Keratinocyte (primary cell): ENCODE measurements around the gene SLC9A4. TPM values are rescaled to one million over a fixed set of nuclear protein-coding genes. Genes with fewer than 3 reads are reported as not detected.

Experiments
- DNase-seq: peaks from one replicate; pipeline ENCODE4 v3.0.0-alpha.2; 2011; ENCODE audit warnings: low read depth, missing footprints, low spot score
- FAIRE-seq: peaks from 2 replicates; lab custom pipeline; 2011; peaks lifted over from hg19 to GRCh38; lab: Jason Lieb, UNC
- H2AFZ ChIP-seq: 2 replicates; pipeline ENCODE4 v1.6.0; 2012; ENCODE audit warnings: low read length, control low read depth, inconsistent platforms; ENCODE audit not compliant: control insufficient read depth
- H3K27ac ChIP-seq: 2 replicates; pipeline ENCODE4 v1.5.1; 2011; ENCODE audit warnings: low read length; ENCODE audit not compliant: control insufficient read depth, insufficient read depth
- H3K27me3 ChIP-seq: 3 replicates; pipeline ENCODE4 v1.6.0; 2011; ENCODE audit warnings: low read length; ENCODE audit not compliant: control insufficient read depth, insufficient read depth; ENCODE audit errors: extremely low read depth
- H3K36me3 ChIP-seq, 2 experiments: 2 replicates in 1 of 2; 3 replicates in 1 of 2; pipeline ENCODE4 v1.5.1; 2011; ENCODE audit warnings: low read length in 2 of 2, mild to moderate bottlenecking in 1 of 2; ENCODE audit not compliant: control insufficient read depth in 2 of 2, insufficient read depth in 2 of 2; ENCODE audit errors: extremely low read depth in 1 of 2
- H3K4me1 ChIP-seq: 3 replicates; pipeline ENCODE4 v1.5.1; 2011; ENCODE audit warnings: low read length; ENCODE audit not compliant: control insufficient read depth, insufficient read depth; ENCODE audit errors: extremely low read depth
- H3K4me2 ChIP-seq: 3 replicates; pipeline ENCODE4 v1.6.0; 2011; ENCODE audit warnings: low read depth, low read length; ENCODE audit not compliant: control insufficient read depth, insufficient read depth; ENCODE audit errors: extremely low read depth
- H3K4me3 ChIP-seq, 3 experiments: fragments of 200-600 bp in 1 of 3; sonication (generic) in 1 of 3; 2 replicates in 2 of 3; 3 replicates in 1 of 3; pipeline ENCODE4 v1.5.1; 2011 to 2016; ENCODE audit warnings: low read length in 3 of 3, mild to moderate bottlenecking in 3 of 3, control low read depth in 2 of 3, inconsistent platforms in 1 of 3, low read depth in 1 of 3, mixed read lengths in 1 of 3, mixed run types in 1 of 3, moderate library complexity in 1 of 3; ENCODE audit not compliant: control insufficient read depth in 2 of 3, insufficient read depth in 2 of 3; ENCODE audit errors: extremely low read depth in 1 of 3
- H3K79me2 ChIP-seq: 2 replicates; pipeline ENCODE4 v1.6.0; 2012; ENCODE audit warnings: low read length; ENCODE audit not compliant: control insufficient read depth, insufficient read depth
- H3K9ac ChIP-seq: 3 replicates; pipeline ENCODE4 v1.6.0; 2011; ENCODE audit warnings: low read length; ENCODE audit not compliant: control insufficient read depth, insufficient read depth; ENCODE audit errors: extremely low read depth
- H3K9me1 ChIP-seq: 3 replicates; pipeline ENCODE4 v1.6.0; 2011; ENCODE audit warnings: low read length; ENCODE audit not compliant: control insufficient read depth, insufficient read depth; ENCODE audit errors: extremely low read depth
- H3K9me3 ChIP-seq: 2 replicates; pipeline ENCODE4 v1.5.1; 2012; ENCODE audit warnings: low read depth, low read length; ENCODE audit not compliant: control insufficient read depth
- H4K20me1 ChIP-seq: 3 replicates; pipeline ENCODE4 v1.6.0; 2011; ENCODE audit warnings: low read length; ENCODE audit not compliant: control insufficient read depth, insufficient read depth; ENCODE audit errors: extremely low read depth
- CTCF ChIP-seq, 3 experiments: IDR thresholded peaks in 1 of 3; conservative IDR thresholded peaks in 1 of 3; optimal IDR thresholded peaks in 1 of 3; 2 replicates in 2 of 3; 3 replicates in 1 of 3; pipeline versions ENCODE3 to v1.5.1; 2011; ENCODE audit warnings: low read length in 3 of 3, mild to moderate bottlenecking in 3 of 3, moderate library complexity in 2 of 3, control low read depth in 1 of 3, inconsistent platforms in 1 of 3; ENCODE audit not compliant: insufficient read depth in 2 of 3; ENCODE audit errors: extremely low read depth in 1 of 3
- EZH2 ChIP-seq: IDR thresholded peaks from one replicate; pipeline ENCODE4 v1.6.1; 2012; ENCODE audit warnings: inconsistent platforms, mild to moderate bottlenecking, low read length, moderate library complexity
- dilution Hi-C: fragments of 300-500 bp; cut with MboI; formaldehyde crosslinking; loops from one replicate; pipeline ENCODE4 v1.7.0; 2020; ENCODE audit warnings: low sequenced_read_pairs; ENCODE audit not compliant: extremely low pct_ligation_motif_present
- polyA plus RNA-seq, 5 experiments: library from polyadenylated mRNA; depleted of rRNA in 3 of 5; stranded (reverse) in 3 of 5; stranded (forward) in 1 of 5; unstranded in 1 of 5; fragments of >200 nt; gene quantifications; 1 replicate in 1 of 5; 2 replicates in 3 of 5; 3 replicates in 1 of 5; pipeline versions ENCODE4 v1.2.1 to v1.2.3, GENCODE V29; 2011 to 2012; ENCODE audit warnings: missing spikeins in 2 of 5, low read depth in 1 of 5, low replicate concordance in 1 of 5

Gene SLC9A4
- polyA plus RNA-seq, 1 donor (not counting 4 experiments of a cell fraction or from before 2014, with no cell fraction given): not detected

DNA sequence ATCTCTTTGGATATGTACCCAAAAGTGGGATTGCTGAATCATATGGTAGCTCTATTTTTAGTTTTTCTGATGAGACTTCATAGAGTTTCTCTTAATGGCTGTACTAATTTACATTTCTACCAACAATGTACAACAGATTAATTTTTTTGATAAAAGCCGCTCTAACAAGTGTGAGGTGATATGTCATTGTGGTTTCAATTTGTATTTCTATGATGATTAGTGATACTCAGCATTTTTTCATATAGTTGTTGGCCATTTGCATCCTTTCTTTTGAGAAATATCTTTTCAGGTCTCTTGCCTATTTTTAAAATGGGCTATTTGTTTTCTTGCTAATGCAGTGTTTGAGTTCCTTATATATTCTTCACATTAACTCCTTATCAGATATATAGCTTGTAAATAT lies 45.8 kb upstream of the SLC9A4 start:
- H3K4me2 ChIP-seq: no peak overlapping the region
- no peak overlapping the region for H2AFZ ChIP-seq
- FAIRE-seq (no peak), DNase-seq (no peak)
- no peaks in the 10 kb centered on the region for H3K9me3 ChIP-seq
- H3K4me1 ChIP-seq: no peaks in the 10 kb centered on the region
- no peaks in the 10 kb centered on the region for H4K20me1 ChIP-seq
- no peaks in the 10 kb centered on the region for H3K36me3 ChIP-seq
- H3K79me2 ChIP-seq: no peaks in the 10 kb centered on the region
- no peak overlapping the region for H3K9ac ChIP-seq
- H3K27ac ChIP-seq: no peak overlapping the region
- H3K9me1 ChIP-seq: no peaks in the 10 kb centered on the region
- no peak overlapping the region for H3K4me3 ChIP-seq
- no peak for TF ChIP-seq CTCF (optimal IDR thresholded peaks at IDR 0.05 in 1 of 3, IDR thresholded peaks at IDR 0.05 in 1 of 3, conservative IDR thresholded peaks at IDR 0.05 in 1 of 3; ENCODE audit: extremely low read depth in 1 of 3, insufficient read depth in 2 of 3, low read length in 3 of 3)
- TF ChIP-seq EZH2: no peak
- H3K27me3 ChIP-seq: peaks cover 4% of the 10 kb centered on the region
- dilution Hi-C loops: no loop called here

GRCh38 chr2:102428573-102428972 lies 44.5 kb upstream of the SLC9A4 start:
- Histone ChIP-seq H3K36me3 (no peaks in the 10 kb centered on the region), H3K4me2 (no peak overlapping the region), H3K4me3 (no peak overlapping the region), H3K9ac (no peak overlapping the region), H3K27ac (no peak overlapping the region), H3K9me1 (no peaks in the 10 kb centered on the region), H3K4me1 (no peaks in the 10 kb centered on the region), H3K79me2 (no peaks in the 10 kb centered on the region), H3K9me3 (no peaks in the 10 kb centered on the region), H4K20me1 (no peaks in the 10 kb centered on the region), H3K27me3 (peaks cover 4% of the 10 kb centered on the region), H2AFZ (no peak overlapping the region)
- TF ChIP-seq CTCF (optimal IDR thresholded peaks at IDR 0.05 in 1 of 3, IDR thresholded peaks at IDR 0.05 in 1 of 3, conservative IDR thresholded peaks at IDR 0.05 in 1 of 3; ENCODE audit: extremely low read depth in 1 of 3, insufficient read depth in 2 of 3, low read length in 3 of 3): no peak
- no peak for TF ChIP-seq EZH2
- FAIRE-seq (no peak), DNase-seq (no peak)
- dilution Hi-C loops: no loop called here
